Measurements from ENCODE around the gene DIP2C.

Gene DIP2C

GRCh38 chr10:618229-618989 lies 71.1 kb downstream of the DIP2C start:
- H3K18ac ChIP-seq (ENCODE audit: low read length) = no peak overlapping the region
- H4K5ac ChIP-seq (ENCODE audit: low read length) = no peak overlapping the region
- H2BK5ac ChIP-seq (ENCODE audit: low read length) = no peak overlapping the region
- H3K4ac ChIP-seq (ENCODE audit: low read depth, low read length) = no peak overlapping the region
- H3K27me3 ChIP-seq (ENCODE audit: insufficient read depth, low read length, poor library complexity) = no peaks in the 10 kb centered on the region
- no peak for DNase-seq
- peaks cover 1% of the 10 kb centered on the region for H3K79me2 ChIP-seq (ENCODE audit: control insufficient read depth, insufficient read depth, low read length)
- H3K79me1 ChIP-seq (ENCODE audit: low read length) = peaks cover 4% of the 10 kb centered on the region
- H2AK5ac ChIP-seq (ENCODE audit: low read length) = no peak overlapping the region
- no peak overlapping the region for H3K4me2 ChIP-seq (ENCODE audit: low read length)
- no peak overlapping the region for H2BK120ac ChIP-seq (ENCODE audit: low read depth, low read length)
- no peak overlapping the region for H2BK15ac ChIP-seq (replicated peaks; ENCODE audit: low read depth)
- WGBS (ENCODE audit: extremely low coverage, insufficient coverage, low lambda C conversion rate) = no CpG with 5 or more reads among the region's 22 CpGs
- H3K56ac ChIP-seq (ENCODE audit: low read length) = no peak overlapping the region
- H4K8ac ChIP-seq (ENCODE audit: low read depth, low read length) = no peak overlapping the region
- no peak overlapping the region for H3K4me3 ChIP-seq (ENCODE audit: low read length)
- H3K9ac ChIP-seq (ENCODE audit: low read length) = no peak overlapping the region
- peaks cover 3% of the 10 kb centered on the region for H3K4me1 ChIP-seq (ENCODE audit: control insufficient read depth, low read depth, low read length)
- no peak overlapping the region for H3K27ac ChIP-seq (ENCODE audit: low read depth, low read length)
- H3K23ac ChIP-seq (ENCODE audit: low read length) = no peak overlapping the region
- no peaks in the 10 kb centered on the region for H3K36me3 ChIP-seq (ENCODE audit: control insufficient read depth, insufficient read depth, low read length)

- no peaks in the 10 kb centered on the region for H3K36me3 ChIP-seq (ENCODE audit: control insufficient read depth, insufficient read depth, low read length)
- no peak overlapping the region for H3K4me2 ChIP-seq (ENCODE audit: low read length)
- H3K27ac ChIP-seq (ENCODE audit: low read depth, low read length) = no peak overlapping the region
These were observed 72.0 kb downstream of the DIP2C start for GRCh38 chr10:617471-617870.

GRCh38 chr10:615583-616152 lies 73.8 kb downstream of the DIP2C start:
- no CpG with 5 or more reads among the region's 13 CpGs for WGBS (ENCODE audit: extremely low coverage, insufficient coverage, low lambda C conversion rate)
- Histone ChIP-seq H3K79me1 (ENCODE audit: low read length) (peaks cover 4% of the 10 kb centered on the region), H3K4ac (ENCODE audit: low read depth, low read length) (no peak overlapping the region), H3K9ac (ENCODE audit: low read length) (no peak overlapping the region), H3K23ac (ENCODE audit: low read length) (no peak overlapping the region), H3K27me3 (ENCODE audit: insufficient read depth, low read length, poor library complexity) (no peaks in the 10 kb centered on the region), H3K79me2 (ENCODE audit: control insufficient read depth, insufficient read depth, low read length) (no peaks in the 10 kb centered on the region), H3K36me3 (ENCODE audit: control insufficient read depth, insufficient read depth, low read length) (no peaks in the 10 kb centered on the region), H3K4me2 (ENCODE audit: low read length) (no peak overlapping the region), H2AK5ac (ENCODE audit: low read length) (no peak overlapping the region), H4K5ac (ENCODE audit: low read length) (no peak overlapping the region), H3K4me3 (ENCODE audit: low read length) (no peak overlapping the region), H3K56ac (ENCODE audit: low read length) (no peak overlapping the region), H3K27ac (ENCODE audit: low read depth, low read length) (no peak overlapping the region), H3K18ac (ENCODE audit: low read length) (no peak overlapping the region), H2BK5ac (ENCODE audit: low read length) (no peak overlapping the region), H3K4me1 (ENCODE audit: control insufficient read depth, low read depth, low read length) (peaks cover 5% of the 10 kb centered on the region), H2BK15ac (replicated peaks; ENCODE audit: low read depth) (no peak overlapping the region), H4K8ac (ENCODE audit: low read depth, low read length) (no peak overlapping the region), H2BK120ac (ENCODE audit: low read depth, low read length) (no peak overlapping the region)
- no peak for DNase-seq

More at GRCh38 chr10:617471-617870, 72.0 kb downstream of the DIP2C start:
- H4K5ac ChIP-seq (ENCODE audit: low read length) = no peak overlapping the region
- WGBS (ENCODE audit: extremely low coverage, insufficient coverage, low lambda C conversion rate) = no CpG with 5 or more reads among the region's 10 CpGs
- no peak overlapping the region for H3K9ac ChIP-seq (ENCODE audit: low read length)
- no peak overlapping the region for H2AK5ac ChIP-seq (ENCODE audit: low read length)
- peaks cover 1% of the 10 kb centered on the region for H3K79me2 ChIP-seq (ENCODE audit: control insufficient read depth, insufficient read depth, low read length)
- peak overlapping the region; percentile 3 for H3K23ac ChIP-seq (ENCODE audit: low read length)
- no peak for DNase-seq
- no peak overlapping the region for H3K56ac ChIP-seq (ENCODE audit: low read length)
- no peaks in the 10 kb centered on the region for H3K27me3 ChIP-seq (ENCODE audit: insufficient read depth, low read length, poor library complexity)
- H3K4me3 ChIP-seq (ENCODE audit: low read length) = no peak overlapping the region
- peaks cover 5% of the 10 kb centered on the region for H3K4me1 ChIP-seq (ENCODE audit: control insufficient read depth, low read depth, low read length)
- no peak overlapping the region for H2BK5ac ChIP-seq (ENCODE audit: low read length)
- H3K4ac ChIP-seq (ENCODE audit: low read depth, low read length) = no peak overlapping the region
- no peak overlapping the region for H3K18ac ChIP-seq (ENCODE audit: low read length)
- no peak overlapping the region for H4K8ac ChIP-seq (ENCODE audit: low read depth, low read length)
- H2BK120ac ChIP-seq (ENCODE audit: low read depth, low read length) = no peak overlapping the region
- no peak overlapping the region for H2BK15ac ChIP-seq (replicated peaks; ENCODE audit: low read depth)
- H3K79me1 ChIP-seq (ENCODE audit: low read length) = peaks cover 6% of the 10 kb centered on the region

- no peak overlapping the region for H2AK5ac ChIP-seq (ENCODE audit: low read length)
- H3K9ac ChIP-seq (ENCODE audit: low read length) = no peak overlapping the region
- H3K27ac ChIP-seq (ENCODE audit: low read depth, low read length) = no peak overlapping the region
- H2BK5ac ChIP-seq (ENCODE audit: low read length) = no peak overlapping the region
- no peak overlapping the region for H3K4me3 ChIP-seq (ENCODE audit: low read length)
- no peak overlapping the region for H2BK15ac ChIP-seq (replicated peaks; ENCODE audit: low read depth)
- no peak overlapping the region for H3K4me2 ChIP-seq (ENCODE audit: low read length)
- H3K23ac ChIP-seq (ENCODE audit: low read length) = no peak overlapping the region
- H3K18ac ChIP-seq (ENCODE audit: low read length) = no peak overlapping the region
- no peak overlapping the region for H3K56ac ChIP-seq (ENCODE audit: low read length)
- H3K79me2 ChIP-seq (ENCODE audit: control insufficient read depth, insufficient read depth, low read length) = no peaks in the 10 kb centered on the region
- WGBS (ENCODE audit: extremely low coverage, insufficient coverage, low lambda C conversion rate) = no CpG with 5 or more reads among the region's 23 CpGs
- H3K79me1 ChIP-seq (ENCODE audit: low read length) = peaks cover 4% of the 10 kb centered on the region
- H3K4me1 ChIP-seq (ENCODE audit: control insufficient read depth, low read depth, low read length) = peaks cover 5% of the 10 kb centered on the region
- DNase-seq = no peak
- H3K4ac ChIP-seq (ENCODE audit: low read depth, low read length) = no peak overlapping the region
- H4K8ac ChIP-seq (ENCODE audit: low read depth, low read length) = no peak overlapping the region
- no peaks in the 10 kb centered on the region for H3K36me3 ChIP-seq (ENCODE audit: control insufficient read depth, insufficient read depth, low read length)
- no peak overlapping the region for H4K5ac ChIP-seq (ENCODE audit: low read length)
- no peak overlapping the region for H2BK120ac ChIP-seq (ENCODE audit: low read depth, low read length)
- H3K27me3 ChIP-seq (ENCODE audit: insufficient read depth, low read length, poor library complexity) = no peaks in the 10 kb centered on the region
These were observed 74.5 kb downstream of the DIP2C start for GRCh38 chr10:614790-615582.

GRCh38 chr10:614139-614711 lies 75.2 kb downstream of the DIP2C start:
- Histone ChIP-seq H2AK5ac (ENCODE audit: low read length) (no peak overlapping the region), H3K27me3 (ENCODE audit: insufficient read depth, low read length, poor library complexity) (no peaks in the 10 kb centered on the region), H4K5ac (ENCODE audit: low read length) (no peak overlapping the region), H3K9ac (ENCODE audit: low read length) (no peak overlapping the region), H3K18ac (ENCODE audit: low read length) (no peak overlapping the region), H3K56ac (ENCODE audit: low read length) (no peak overlapping the region), H3K4me2 (ENCODE audit: low read length) (no peak overlapping the region), H3K79me2 (ENCODE audit: control insufficient read depth, insufficient read depth, low read length) (no peaks in the 10 kb centered on the region), H3K4ac (ENCODE audit: low read depth, low read length) (no peak overlapping the region), H3K79me1 (ENCODE audit: low read length) (peaks cover 4% of the 10 kb centered on the region), H3K36me3 (ENCODE audit: control insufficient read depth, insufficient read depth, low read length) (no peaks in the 10 kb centered on the region), H3K4me1 (ENCODE audit: control insufficient read depth, low read depth, low read length) (peaks cover 5% of the 10 kb centered on the region), H2BK120ac (ENCODE audit: low read depth, low read length) (no peak overlapping the region), H4K8ac (ENCODE audit: low read depth, low read length) (no peak overlapping the region), H3K23ac (ENCODE audit: low read length) (no peak overlapping the region), H2BK15ac (replicated peaks; ENCODE audit: low read depth) (no peak overlapping the region), H2BK5ac (ENCODE audit: low read length) (no peak overlapping the region), H3K27ac (ENCODE audit: low read depth, low read length) (no peak overlapping the region), H3K4me3 (ENCODE audit: low read length) (no peak overlapping the region)
- no CpG with 5 or more reads among the region's 15 CpGs for WGBS (ENCODE audit: extremely low coverage, insufficient coverage, low lambda C conversion rate)
- no peak for DNase-seq
